Stimulated activated CD8-positive, alpha-beta memory T cell treated with anti-CD3 and anti-CD28 coated beads, Interleukin-12 subunit alpha, Interleukin-12 subunit beta, amount 100 ng/mL, for 24 hours (primary cell): Measurements from ENCODE around the gene DDX17.

Experiments used
- DNase-seq: peaks from one replicate; pipeline ENCODE4 v3.0.0-alpha.2; 2020; ENCODE audit errors: extremely low read depth

DDX17 gene

GRCh38 chr22:38506118-38506962 lies at the start of gene DDX17:
Gene DDX17 (minus strand): TSS chr22:38506311.
- DNase-seq, result peak; percentile 77

- no peak for DNase-seq
Observed at GRCh38 chr22:38554281-38554680, 48.2 kb upstream of the DDX17 start.

DNA sequence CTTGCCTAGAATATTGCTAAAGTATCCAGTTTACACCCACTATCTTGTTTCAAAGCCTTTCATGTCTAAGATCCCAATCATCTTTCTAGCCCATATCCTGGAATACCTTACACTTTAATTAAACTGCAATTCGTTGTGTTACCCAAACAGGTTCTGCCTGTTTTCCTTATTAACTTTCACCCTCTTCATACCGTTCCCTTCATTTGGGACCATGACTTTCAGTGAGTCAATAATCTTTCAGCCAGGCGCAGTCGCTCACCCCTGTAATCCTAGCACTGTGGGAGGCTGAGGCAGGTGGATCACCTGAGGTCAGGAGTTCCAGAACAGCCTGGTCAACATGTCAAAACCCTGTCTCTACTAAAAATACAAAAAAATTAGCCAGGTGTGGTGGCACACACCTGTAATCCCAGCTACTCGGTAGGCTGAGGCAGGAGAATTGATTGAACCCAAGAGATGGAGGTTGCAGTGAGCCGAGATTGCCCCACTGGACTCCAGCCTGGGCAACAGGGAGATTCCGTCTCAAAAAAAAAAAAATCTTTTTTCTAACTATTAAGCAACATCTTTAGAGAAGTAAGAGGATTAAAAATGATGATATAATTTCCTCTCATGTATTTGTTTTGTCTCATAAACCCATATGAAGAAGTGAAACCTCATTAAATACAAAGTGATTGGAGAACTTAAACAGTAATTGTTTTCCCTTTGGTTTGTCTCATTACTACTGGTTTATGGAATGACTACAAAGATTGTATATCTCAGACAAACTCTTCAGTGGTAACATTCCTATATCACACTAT lies 43.2 kb upstream of the DDX17 start:
- DNase-seq, result no peak

GRCh38 chr22:38540701-38541100 lies 34.6 kb upstream of the DDX17 start:
- no peak for DNase-seq

- no peak for DNase-seq
Observed at GRCh38 chr22:38531251-38531938, 25.3 kb upstream of the DDX17 start.

DNA sequence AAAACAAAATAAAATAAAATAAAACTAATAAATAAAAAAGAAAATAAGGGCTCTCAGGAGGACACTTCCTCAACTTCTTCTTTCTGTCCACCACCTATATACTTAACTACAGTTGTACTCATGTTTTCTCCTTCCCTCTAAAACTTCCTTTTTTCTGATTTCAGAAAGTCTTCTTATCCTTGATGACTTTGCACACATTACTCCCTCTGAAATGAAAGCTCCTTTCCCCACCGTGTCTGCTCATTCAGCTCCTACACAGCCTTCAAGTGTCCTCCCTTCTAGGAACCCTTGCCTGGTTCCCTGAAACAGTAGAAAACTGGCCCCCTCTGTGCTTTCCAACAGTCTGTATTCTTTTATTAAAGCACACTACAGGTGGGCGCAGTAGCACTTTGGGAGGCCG lies 18.3 kb upstream of the DDX17 start:
- no peak for DNase-seq

DNA sequence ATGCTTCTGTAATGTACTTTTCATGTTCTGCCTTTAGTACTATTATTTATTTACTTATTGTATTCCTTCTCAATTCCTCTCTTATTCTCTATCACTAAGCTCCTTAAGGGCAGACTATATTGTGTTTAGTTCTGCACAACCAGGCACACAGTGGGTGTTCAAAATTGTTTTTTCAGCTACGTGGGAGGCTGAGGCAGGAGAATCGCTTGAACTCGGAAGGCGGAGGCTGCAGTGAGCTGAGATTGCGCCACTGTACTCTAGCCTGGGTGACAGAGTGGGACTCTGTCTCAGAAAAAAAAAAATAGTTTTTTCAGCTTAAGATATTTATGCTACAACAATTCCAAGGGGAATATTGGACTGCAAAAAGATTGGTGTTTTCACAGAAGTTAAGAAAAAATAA lies 17.4 kb upstream of the DDX17 start:
- DNase-seq, result no peak

- no peak for DNase-seq
Observed at GRCh38 chr22:38523029-38523428, 16.9 kb upstream of the DDX17 start.

DNA sequence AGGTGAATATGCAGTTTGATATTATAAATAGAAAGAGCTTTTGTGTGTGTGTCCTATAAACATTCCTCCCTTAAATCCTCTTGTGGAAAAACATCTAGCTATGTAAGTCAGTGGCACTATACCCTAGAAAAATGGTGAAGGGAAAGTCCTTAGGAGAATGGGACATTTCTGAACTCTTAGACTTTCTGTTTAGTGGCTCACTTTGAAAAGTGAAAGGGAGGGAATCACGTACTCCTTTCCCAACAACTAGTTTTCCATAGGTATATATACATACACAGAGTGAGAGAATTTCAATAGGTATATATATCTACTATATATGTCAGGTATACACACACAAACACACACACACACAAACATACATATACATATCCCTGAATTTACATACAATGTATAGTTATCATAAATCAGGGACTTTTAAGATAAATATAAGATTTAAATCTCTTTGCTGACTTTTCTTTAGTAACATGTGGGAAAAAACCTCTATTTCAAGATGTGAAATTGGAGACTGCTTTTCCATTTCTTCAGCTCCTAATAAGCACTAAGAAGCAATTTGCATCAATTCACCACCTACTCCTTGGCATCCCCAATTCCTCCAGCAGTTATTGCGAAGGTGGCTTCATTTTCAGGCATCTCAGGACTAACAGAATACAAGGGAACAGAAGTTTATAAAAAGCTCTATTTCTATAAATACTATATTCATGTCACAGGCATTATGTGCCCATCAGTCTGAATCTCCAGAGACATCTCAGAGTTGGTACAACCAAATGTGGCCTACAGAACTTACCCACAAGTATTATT lies 13.5 kb upstream of the DDX17 start:
- DNase-seq, result no peak

DNA sequence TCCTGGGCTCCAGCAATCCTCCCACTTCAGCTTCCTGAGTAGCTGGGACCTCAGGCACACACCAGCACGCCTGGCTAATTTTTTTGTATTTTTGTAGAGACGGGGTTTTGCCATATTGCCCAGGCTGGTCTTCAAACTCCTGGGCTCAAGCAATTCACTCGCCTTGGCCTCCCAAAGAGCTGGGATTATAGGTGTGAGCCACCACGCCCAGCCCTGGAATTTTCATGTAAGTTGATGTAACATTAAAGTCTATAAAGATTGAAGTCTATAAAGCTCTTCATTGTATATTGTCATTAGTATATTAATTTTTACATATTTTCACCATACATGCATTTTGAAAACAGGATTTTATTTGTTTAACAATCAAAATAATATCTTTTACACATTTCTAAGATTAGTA lies 12.5 kb upstream of the DDX17 start:
- no peak for DNase-seq

DNA sequence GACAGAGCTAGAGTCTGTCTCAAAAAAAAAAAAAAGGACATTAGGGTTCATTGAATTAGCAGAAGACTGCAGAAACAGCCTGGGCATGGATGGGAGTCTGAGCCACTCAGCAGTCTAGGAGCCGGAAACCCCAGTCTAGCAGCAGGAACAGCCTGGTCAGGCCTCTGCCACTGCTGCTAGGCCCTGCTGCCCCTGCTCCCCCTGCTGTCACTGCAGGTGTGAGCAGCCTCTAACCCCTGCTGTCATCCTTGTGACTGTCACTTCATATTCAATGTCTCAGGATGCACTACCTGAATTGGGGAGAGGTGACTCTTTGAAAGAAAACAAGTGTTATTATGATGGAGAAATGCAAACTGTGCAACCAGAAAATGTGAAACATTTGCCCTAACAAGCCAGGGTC lies 7.0 kb upstream of the DDX17 start:
- peak; percentile 8 for DNase-seq

DNA sequence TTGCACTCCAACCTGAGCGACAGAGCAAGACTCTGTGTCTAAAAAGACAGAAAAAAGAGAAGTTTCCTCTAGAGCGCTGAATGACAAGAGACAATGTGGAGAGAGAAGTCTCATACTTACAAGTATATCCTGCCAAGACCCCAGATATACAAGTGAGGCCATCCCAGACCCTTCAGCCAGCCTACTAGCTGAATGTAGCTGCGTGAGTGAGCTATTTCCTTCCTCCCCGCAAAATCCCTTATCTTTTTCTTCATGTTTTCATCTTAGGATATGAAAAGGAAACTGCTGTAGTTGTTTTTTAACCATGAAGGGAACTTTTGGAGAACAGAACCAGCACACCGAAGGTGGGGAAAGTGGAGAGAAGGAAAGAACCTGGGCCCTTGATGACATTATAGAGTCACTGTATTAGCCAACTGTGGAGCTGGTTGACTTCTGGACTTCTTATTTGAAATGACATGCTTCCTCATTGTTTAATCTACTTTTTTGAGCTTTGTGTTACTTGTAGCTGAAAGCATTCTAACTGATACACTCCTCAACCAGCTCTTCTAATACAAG lies 4.4 kb upstream of the DDX17 start:
- no peak for DNase-seq

DNA sequence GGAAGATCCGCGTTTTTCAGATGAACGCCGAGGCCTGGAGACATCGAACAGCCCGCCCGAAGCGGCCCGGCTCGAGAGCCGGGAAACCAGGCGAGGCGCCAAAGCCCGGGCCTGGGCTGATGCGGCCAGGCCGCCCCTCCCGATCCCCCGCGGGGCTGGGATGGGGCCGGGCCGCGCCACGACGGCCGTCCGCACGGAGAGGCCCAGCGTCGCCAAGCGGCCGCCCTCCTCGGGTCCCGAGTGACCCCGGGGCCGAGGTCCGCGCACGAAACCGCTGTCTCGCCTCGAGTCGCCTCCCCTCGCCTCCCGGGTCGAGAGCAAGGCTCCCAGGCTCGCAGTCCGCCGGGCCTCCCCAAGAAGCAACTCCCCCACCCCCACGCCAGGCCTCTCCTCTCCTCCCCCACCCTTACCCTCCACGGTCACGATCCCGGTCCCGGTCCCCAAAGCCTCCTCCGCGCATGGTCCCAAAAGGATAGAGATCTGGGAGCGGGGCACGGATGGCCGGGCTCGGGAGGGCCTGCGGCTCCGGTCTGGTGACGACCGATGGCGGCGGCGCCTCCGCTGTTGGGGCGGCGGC lies 482 bp downstream of the DDX17 start:
- peak; percentile 35 for DNase-seq

- peak; percentile 12 for DNase-seq
Observed at GRCh38 chr22:38504731-38505540, 1.2 kb downstream of the DDX17 start.

- no peak for DNase-seq
Observed at GRCh38 chr22:38503021-38503420, 3.1 kb downstream of the DDX17 start.

DNA sequence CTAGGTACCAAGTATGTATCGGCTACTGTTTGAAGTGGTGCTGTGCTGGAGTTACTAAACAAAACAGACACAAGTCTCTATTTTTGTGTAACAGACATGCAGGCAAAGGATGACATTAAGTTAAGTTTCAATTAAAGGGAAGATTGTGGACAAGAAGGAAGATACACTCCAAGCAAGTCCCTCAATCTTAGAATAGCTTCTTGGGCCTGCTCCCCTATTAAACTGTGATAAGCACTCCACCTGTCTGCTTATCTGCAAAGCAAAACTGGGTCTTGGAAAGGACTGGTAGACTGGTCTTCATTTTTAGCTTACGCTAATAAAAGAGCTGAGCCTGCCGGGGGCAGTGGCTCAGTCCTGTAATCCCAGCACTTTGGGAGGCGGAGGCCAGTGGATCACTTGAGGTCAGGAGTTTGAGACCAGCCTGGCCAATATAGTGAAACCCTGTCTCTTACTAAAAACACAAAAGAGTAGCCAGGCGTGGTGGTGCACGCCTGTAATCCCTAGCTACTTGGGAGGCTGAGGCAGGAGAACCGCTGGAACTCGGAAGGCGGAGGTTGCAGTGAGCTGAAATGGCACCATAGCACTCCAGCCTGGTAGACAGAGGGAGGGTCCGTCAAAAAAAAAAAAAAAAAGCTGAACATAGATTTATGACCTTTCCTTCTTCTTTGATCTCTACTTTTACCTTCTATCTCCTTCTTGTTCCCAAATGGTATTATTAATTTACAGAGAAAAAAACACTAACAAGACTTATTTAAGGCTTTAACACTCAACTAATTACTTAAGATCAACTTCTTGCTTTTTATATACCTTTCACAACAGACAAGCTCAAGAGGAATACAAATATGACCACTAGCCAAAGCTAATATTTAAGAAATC lies 4.1 kb downstream of the DDX17 start:
- no peak for DNase-seq

DNA sequence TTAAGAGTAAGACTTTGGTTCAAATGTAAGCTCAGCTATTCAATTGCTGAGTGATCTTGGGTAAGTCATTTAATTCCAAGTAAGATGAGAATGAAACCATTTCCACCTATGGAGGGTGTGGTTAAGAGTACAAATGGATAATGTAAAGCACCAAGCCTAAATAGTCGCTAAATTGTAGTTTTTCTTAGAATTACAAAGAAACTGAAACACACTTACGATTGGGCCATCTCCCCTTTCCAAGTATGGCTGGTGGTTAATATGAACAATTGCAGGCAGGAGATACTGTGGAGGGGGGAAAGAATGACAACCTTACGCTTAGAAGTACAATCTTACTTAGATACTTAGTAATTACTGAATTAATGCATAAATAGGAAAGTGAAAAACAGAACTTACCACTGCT lies 8.2 kb downstream of the DDX17 start:
- DNase-seq, result no peak

DNA sequence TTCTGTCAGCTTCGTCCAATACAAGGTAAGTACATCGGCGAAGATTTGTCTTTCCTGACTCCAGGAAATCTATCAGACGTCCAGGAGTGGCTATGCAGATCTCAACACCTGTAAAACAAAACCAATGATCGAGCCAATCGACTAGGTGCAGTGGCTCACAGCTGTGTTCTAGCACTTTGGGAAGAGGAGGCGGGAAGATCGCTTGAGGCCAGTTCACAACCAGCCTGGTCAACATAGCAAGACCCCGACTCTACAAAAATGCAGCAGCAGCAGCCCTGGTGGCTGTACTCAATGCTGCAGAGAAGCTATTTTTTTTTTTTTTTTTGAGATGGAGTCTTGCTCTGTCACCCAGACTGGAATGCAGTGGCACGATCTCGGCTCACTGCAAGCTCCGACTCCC lies 11.2 kb downstream of the DDX17 start:
- no peak for DNase-seq

DNA sequence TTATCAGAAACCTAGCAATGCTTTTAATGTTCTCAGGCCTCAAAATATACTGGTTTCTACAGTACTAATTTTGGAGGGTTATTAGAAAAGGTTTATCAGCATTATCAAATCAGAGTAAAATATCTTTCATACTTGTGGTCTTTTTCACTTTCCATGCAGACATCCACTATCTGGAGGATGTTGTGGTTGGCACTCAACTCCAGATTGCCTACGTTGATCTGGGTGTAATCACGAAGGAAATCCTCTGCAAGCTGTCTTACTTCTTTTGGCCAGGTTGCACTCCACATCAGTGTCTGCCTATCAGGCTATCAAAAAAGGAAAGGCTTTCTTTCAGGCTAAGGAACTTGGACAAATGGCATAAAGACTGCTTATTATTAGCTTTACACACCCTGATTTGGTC lies 11.6 kb downstream of the DDX17 start:
- DNase-seq, result no peak
